Measurements from ENCODE around the gene EPN2. TPM values are rescaled to one million over a fixed set of nuclear protein-coding genes. Genes with fewer than 3 reads are reported as not detected.

EPN2 gene
- total and polyA plus RNA-seq, 10 of the 15 experiments (the other 5 are each of a cell fraction or from before 2014, with no cell fraction given), result 0.26 to 8.4 (median 4.7) TPM

- ChIA-PET SMC1A (ENCODE audit: uncharacterized antibody, unreplicated experiment) (no interaction called here), RAD21 (ENCODE audit: unreplicated experiment) (no interaction called here), POLR2A (interaction anchor here (0.6 kb wide), 1 partner anchor 9 kb away, joined by 7 read pairs; no protein-coding TSS in a partner anchor), CTCF (no interaction called here)
- no peaks in the 10 kb centered on the region for H3K36me3 ChIP-seq (ENCODE audit: control insufficient read depth in 2 of 2, insufficient read depth in 2 of 2, low read length in 1 of 2)
- H3K4me2 ChIP-seq (ENCODE audit: control insufficient read depth, insufficient read depth), result no peak overlapping the region
- no peaks in the 10 kb centered on the region; a peak in 1 of 4 replicates for H3K27me3 ChIP-seq (replicated peaks in 1 of 2; ENCODE audit: control insufficient read depth in 2 of 2, insufficient read depth in 2 of 2, low read length in 1 of 2)
- FAIRE-seq, result no peak
- no peak overlapping the region for H3K4me3 ChIP-seq
- BruUV-seq (replicated peaks), result no TSS peak
- no peak overlapping the region for H3K27ac ChIP-seq (ENCODE audit: control insufficient read depth, insufficient read depth)
- TF ChIP-seq CEBPB (IDR thresholded peaks at IDR 0.05; ENCODE audit: borderline replicate concordance in 1 of 2, low read depth in 2 of 2, low read length in 2 of 2), result no peak
- no peak for TF ChIP-seq NRF1 (conservative IDR thresholded peaks at IDR 0.05; ENCODE audit: low read depth, low read length)
- TF ChIP-seq JUND (IDR thresholded peaks at IDR 0.05; ENCODE audit: low read depth, low read length), result no peak
- TF ChIP-seq WRNIP1 (IDR thresholded peaks at IDR 0.05; ENCODE audit: borderline replicate concordance, low read depth, low read length), result no peak
- TF ChIP-seq KDM1A (IDR thresholded peaks at IDR 0.05; ENCODE audit: borderline replicate concordance), result no peak
- TF ChIP-seq ZSCAN29 (IDR thresholded peaks at IDR 0.05), result no peak
- TF ChIP-seq NKRF (conservative IDR thresholded peaks at IDR 0.05), result no peak
- no peak for TF ChIP-seq MEF2B (IDR thresholded peaks at IDR 0.05; ENCODE audit: partially characterized antibody, poor library complexity, severe bottlenecking)
- no peak overlapping the region for H2AFZ ChIP-seq (ENCODE audit: control insufficient read depth, low read depth, low read length)
- H3K9me3 ChIP-seq (replicated peaks; ENCODE audit: control insufficient read depth, insufficient read depth, low read length), result no peaks in the 10 kb centered on the region
- no peaks in the 10 kb centered on the region for H3K79me2 ChIP-seq (ENCODE audit: control insufficient read depth, insufficient read depth, low read length)
- no peaks in the 10 kb centered on the region for H4K20me1 ChIP-seq (ENCODE audit: control insufficient read depth, insufficient read depth)
- ATAC-seq, result no peak
- intact Hi-C loops (cut with micrococcal nuclease; ENCODE audit: unreplicated experiment), result no loop called here
- no peaks in the 10 kb centered on the region for H3K4me1 ChIP-seq (ENCODE audit: control insufficient read depth, insufficient read depth, low read length)
- H3K9ac ChIP-seq (ENCODE audit: control insufficient read depth, insufficient read depth, low read length), result no peak overlapping the region
- in situ Hi-C loops (cut with MboI), result no loop called here
- WGBS (ENCODE audit: insufficient coverage, insufficient replicate concordance, low lambda C conversion rate, missing lambda C conversion rate), result 51% methylated on average over 7 of the region's 7 CpGs
- no peak for DNase-seq (ENCODE audit: low read depth, low spot score)
Observed at GRCh38 chr17:19342611-19343255, 105.6 kb downstream of the EPN2 start.

Measured in GM12878 (cell line).